Epithelial cell of proximal tubule (primary cell): ENCODE measurements around the gene RAG2. TPM values are rescaled to one million over a fixed set of nuclear protein-coding genes. Genes with fewer than 3 reads are reported as not detected.

Experiments used
- DNase-seq: peaks from one replicate; pipeline ENCODE4 v3.0.0-alpha.2; 2011; ENCODE audit warnings: low read depth
- H3K4me3 ChIP-seq: 2 replicates; pipeline ENCODE4 v1.5.1; 2011; ENCODE audit warnings: low read depth, mild to moderate bottlenecking, low read length
- total RNA-seq: library from RNA; depleted of rRNA; stranded (reverse); fragments of >200 nt; gene quantifications from 2 replicates; pipeline ENCODE4 v1.2.3, GENCODE V29; 2015
- TF ChIP-seq, protein P1 (sequence below): conservative IDR thresholded peaks from 2 replicates; pipeline ENCODE4 v1.5.1; 2012; ENCODE audit warnings: low read depth, mild to moderate bottlenecking, low read length

The RAG2 gene
- total RNA-seq, 1 donor from 2014 or later, result not detected

GRCh38 chr11:36627006-36627405, 29.0 kb upstream of the RAG2 start:
- no peak for DNase-seq
- no peak overlapping the region for H3K4me3 ChIP-seq
- TF ChIP-seq, protein P1, sequence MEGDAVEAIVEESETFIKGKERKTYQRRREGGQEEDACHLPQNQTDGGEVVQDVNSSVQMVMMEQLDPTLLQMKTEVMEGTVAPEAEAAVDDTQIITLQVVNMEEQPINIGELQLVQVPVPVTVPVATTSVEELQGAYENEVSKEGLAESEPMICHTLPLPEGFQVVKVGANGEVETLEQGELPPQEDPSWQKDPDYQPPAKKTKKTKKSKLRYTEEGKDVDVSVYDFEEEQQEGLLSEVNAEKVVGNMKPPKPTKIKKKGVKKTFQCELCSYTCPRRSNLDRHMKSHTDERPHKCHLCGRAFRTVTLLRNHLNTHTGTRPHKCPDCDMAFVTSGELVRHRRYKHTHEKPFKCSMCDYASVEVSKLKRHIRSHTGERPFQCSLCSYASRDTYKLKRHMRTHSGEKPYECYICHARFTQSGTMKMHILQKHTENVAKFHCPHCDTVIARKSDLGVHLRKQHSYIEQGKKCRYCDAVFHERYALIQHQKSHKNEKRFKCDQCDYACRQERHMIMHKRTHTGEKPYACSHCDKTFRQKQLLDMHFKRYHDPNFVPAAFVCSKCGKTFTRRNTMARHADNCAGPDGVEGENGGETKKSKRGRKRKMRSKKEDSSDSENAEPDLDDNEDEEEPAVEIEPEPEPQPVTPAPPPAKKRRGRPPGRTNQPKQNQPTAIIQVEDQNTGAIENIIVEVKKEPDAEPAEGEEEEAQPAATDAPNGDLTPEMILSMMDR, result no peak

DNA sequence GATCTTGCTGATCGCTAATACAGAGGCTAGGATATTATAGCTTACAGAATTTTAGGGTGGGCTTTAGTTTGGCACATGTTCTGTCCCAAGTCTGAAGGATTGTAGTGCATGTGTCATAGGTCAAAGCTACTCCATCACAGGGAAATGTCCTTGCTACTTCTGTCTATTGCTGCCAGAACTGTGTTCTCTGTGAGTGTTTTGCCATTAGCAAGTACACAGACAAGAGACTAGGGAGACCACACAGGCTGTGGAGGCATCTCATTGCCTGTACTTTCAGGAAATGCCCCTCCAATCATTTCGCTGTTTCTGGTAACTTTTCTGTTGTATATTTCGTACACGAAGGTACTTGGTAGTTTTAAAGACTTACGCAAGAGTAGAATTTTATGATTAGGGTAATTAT, 25.5 kb upstream of the RAG2 start:
- no peak for DNase-seq
- TF ChIP-seq, protein P1, result no peak
- H3K4me3 ChIP-seq, result no peak overlapping the region

DNA sequence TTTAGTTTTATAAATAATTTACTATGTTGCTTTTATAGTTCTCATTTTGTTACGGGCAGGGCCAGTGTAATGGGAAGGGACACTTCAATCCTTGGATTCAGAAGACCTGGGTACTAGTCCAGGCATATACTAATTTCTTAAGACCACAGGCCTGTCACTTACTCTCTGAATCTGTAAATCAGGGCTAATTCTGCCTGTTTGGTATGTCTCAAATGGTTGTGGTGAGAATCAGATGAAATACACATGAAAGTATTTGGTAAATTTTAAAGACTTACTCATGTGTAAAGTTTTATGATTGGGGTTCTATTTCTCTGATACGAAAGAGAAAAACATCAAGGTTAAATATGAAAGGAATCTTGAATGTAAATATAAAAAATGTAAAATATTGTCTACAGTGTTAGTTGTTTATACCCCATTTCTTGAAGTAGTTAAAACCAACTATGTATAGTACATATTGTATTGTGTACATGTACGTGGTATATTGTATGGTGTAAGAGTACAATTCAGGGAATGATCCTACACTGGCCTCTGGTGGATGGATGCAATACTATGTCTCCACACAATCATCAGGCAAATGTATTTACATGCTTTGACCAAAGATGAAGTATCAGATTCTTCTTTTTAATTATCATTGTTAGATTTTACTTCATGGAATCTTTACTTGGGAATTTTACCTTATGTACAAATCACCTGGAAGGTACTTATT, 24.5 kb upstream of the RAG2 start:
- TF ChIP-seq, protein P1, result peak; percentile 63
- no peak overlapping the region for H3K4me3 ChIP-seq
- DNase-seq, result no peak

DNA sequence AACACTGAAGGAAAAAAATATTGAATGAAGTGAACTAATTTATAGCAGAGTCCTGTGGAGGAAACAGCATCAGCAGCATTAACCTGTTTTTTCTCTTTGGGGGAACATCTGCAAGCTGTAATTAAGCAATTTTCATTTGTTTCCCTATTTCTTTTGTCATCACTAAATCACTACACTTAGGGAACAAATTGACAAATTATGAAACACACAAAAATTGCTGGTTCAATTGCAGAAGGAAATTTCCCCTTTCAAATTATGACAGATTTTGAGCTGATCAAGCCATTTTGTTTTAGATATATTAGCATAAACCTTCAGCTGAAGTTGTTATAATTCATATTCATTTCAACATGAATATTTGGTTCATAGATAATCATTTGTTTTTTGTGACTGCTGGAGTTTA, 22.2 kb upstream of the RAG2 start:
- H3K4me3 ChIP-seq, result no peak overlapping the region
- DNase-seq, result no peak
- TF ChIP-seq, protein P1, result no peak

DNA sequence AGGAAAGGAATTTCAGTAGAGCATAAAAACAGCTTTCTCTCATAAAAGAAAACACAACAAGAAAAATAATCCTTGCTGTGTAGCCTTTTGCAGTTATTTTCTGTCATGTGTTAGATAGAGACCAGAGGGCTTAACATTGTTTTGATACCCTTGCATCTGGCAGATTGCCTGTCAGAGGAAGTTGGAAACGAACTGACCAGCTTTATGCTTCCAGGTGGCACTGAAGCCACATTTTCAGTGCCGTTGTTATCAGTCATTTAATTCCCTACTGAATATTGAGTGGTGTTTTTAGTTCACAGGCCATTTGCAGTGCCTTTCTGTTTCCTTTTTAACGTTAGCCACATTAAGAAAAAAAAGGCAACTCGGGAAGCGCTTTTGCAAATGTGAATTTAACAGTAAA, 21.5 kb upstream of the RAG2 start:
- no peak for DNase-seq
- TF ChIP-seq, protein P1, result no peak
- no peak overlapping the region for H3K4me3 ChIP-seq

GRCh38 chr11:36618363-36619047, 20.5 kb upstream of the RAG2 start:
- TF ChIP-seq, protein P1, result no peak
- H3K4me3 ChIP-seq, result no peak overlapping the region
- no peak for DNase-seq
